HepG2 (cell line): ENCODE results near the gene OS9. TPM values are rescaled to one million over a fixed set of nuclear protein-coding genes. Genes with fewer than 3 reads are reported as not detected.
A peak's percentile ranks its signal among the peaks of the same experiment; 100 is the strongest.

Experiments used
- BRCA1 ChIP-seq: sonication (generic); formaldehyde crosslinking; IDR thresholded peaks from 2 replicates; pipeline ENCODE4 v1.4.0; 2020; ENCODE audit warnings: missing genetic modification reagents
- CEBPB ChIP-seq: IDR thresholded peaks from 2 replicates; pipeline ENCODE4 v1.6.1; 2011; ENCODE audit warnings: low read depth, low read length, improper control_type of control experiment, borderline replicate concordance
- HES4 ChIP-seq: sonication (generic); formaldehyde crosslinking; IDR thresholded peaks from 2 replicates; pipeline ENCODE4 v1.9.0; 2021; ENCODE audit warnings: mild to moderate bottlenecking, missing genetic modification reagents, borderline replicate concordance
- IKZF4 ChIP-seq: sonication (generic); formaldehyde crosslinking; IDR thresholded peaks from 2 replicates; pipeline ENCODE4 v1.5.1; 2020; ENCODE audit warnings: borderline replicate concordance, mild to moderate bottlenecking, low read depth, missing genetic modification reagents; ENCODE audit errors: not compliant biosample characterization
- MZF1 ChIP-seq: sonication (generic); formaldehyde crosslinking; IDR thresholded peaks from 2 replicates; pipeline ENCODE4 v1.8.1; 2023; ENCODE audit warnings: mild to moderate bottlenecking, missing genetic modification reagents, borderline replicate concordance
- NPAS2 ChIP-seq: sonication (generic); formaldehyde crosslinking; IDR thresholded peaks from 2 replicates; pipeline ENCODE4 v1.8.0; 2022; ENCODE audit warnings: mild to moderate bottlenecking, missing genetic modification reagents, borderline replicate concordance
- RBM39 ChIP-seq: fragments of 200-400 bp; formaldehyde crosslinking; IDR thresholded peaks from one replicate; pipeline ENCODE4 v1.6.1; 2018; ENCODE audit warnings: antibody characterized with exemption, mild to moderate bottlenecking, low read depth, low read length; ENCODE audit not compliant: poor library complexity, severe bottlenecking
- SCMH1 ChIP-seq: sonication (generic); formaldehyde crosslinking; IDR thresholded peaks from 2 replicates; pipeline ENCODE4 v1.9.0; 2021; ENCODE audit warnings: missing genetic modification reagents, mild to moderate bottlenecking, borderline replicate concordance
- ZFP36L1 ChIP-seq: sonication (generic); formaldehyde crosslinking; IDR thresholded peaks from 2 replicates; pipeline ENCODE4 v1.8.0; 2022; ENCODE audit warnings: mild to moderate bottlenecking, missing genetic modification reagents, moderate library complexity
- ZKSCAN1 ChIP-seq: fragments of 150-350 bp; IDR thresholded peaks from 2 replicates; pipeline ENCODE4 v1.6.1; 2014; ENCODE audit warnings: low read length
- ZNF451 ChIP-seq: sonication (generic); formaldehyde crosslinking; IDR thresholded peaks from 2 replicates; pipeline ENCODE4 v1.5.0; 2020; ENCODE audit warnings: mild to moderate bottlenecking, missing genetic modification reagents
- ZNF496 ChIP-seq: sonication (generic); formaldehyde crosslinking; IDR thresholded peaks from 2 replicates; pipeline ENCODE4 v1.8.1; 2023; ENCODE audit warnings: mild to moderate bottlenecking, moderate library complexity, missing genetic modification reagents; ENCODE audit not compliant: insufficient replicate concordance
- ZNF564 ChIP-seq: sonication (generic); formaldehyde crosslinking; IDR thresholded peaks from 2 replicates; pipeline ENCODE4 v1.8.1; 2023; ENCODE audit warnings: mild to moderate bottlenecking, missing genetic modification reagents
- ZNF766 ChIP-seq: sonication (generic); formaldehyde crosslinking; IDR thresholded peaks from 2 replicates; pipeline ENCODE4 v1.5.0; 2020; ENCODE audit warnings: missing genetic modification reagents, borderline replicate concordance
- ZNF782 ChIP-seq: sonication (generic); formaldehyde crosslinking; IDR thresholded peaks from 2 replicates; pipeline ENCODE4 v1.4.0; 2020; ENCODE audit warnings: missing genetic modification reagents, mild to moderate bottlenecking, borderline replicate concordance
- polyA plus RNA-seq, 8 experiments: library from polyadenylated mRNA; depleted of rRNA in 3 of 8; stranded (reverse) in 7 of 8; unstranded in 1 of 8; fragments of >200 nt; fragmentation: Illumina TruSeq in 4 of 8; extraction: Trizol in 4 of 8; gene quantifications; 2 replicates each; pipeline versions ENCODE4 v1.2.1 to v1.2.3, GENCODE V29; 2011 to 2016; ENCODE audit warnings: low read depth in 4 of 8, missing spikeins in 1 of 8, mixed read lengths in 1 of 8; ENCODE audit not compliant: insufficient read depth in 1 of 8
- total RNA-seq, 5 experiments: library from RNA; depleted of rRNA; stranded (reverse); fragments of >200 nt; fragmentation: Illumina TruSeq; extraction: Trizol; gene quantifications; 2 replicates each; pipeline ENCODE4 v1.2.3, GENCODE V29; 2016; ENCODE audit warnings: low read depth in 1 of 5
- TF ChIP-seq, protein P1 (sequence below): sonication (generic); formaldehyde crosslinking; IDR thresholded peaks from 2 replicates; pipeline ENCODE4 v1.9.0; 2021; ENCODE audit warnings: missing genetic modification reagents, mild to moderate bottlenecking, borderline replicate concordance
- TF ChIP-seq, protein P2 (sequence below): sonication (generic); formaldehyde crosslinking; IDR thresholded peaks from 2 replicates; pipeline ENCODE4 v1.5.1; 2020; ENCODE audit warnings: missing genetic modification reagents, mild to moderate bottlenecking, borderline replicate concordance
- TF ChIP-seq, protein P3 (sequence below): sonication (generic); formaldehyde crosslinking; conservative IDR thresholded peaks from 2 replicates; pipeline ENCODE4 v1.8.0; 2022; ENCODE audit warnings: missing genetic modification reagents
- TF ChIP-seq, protein P4 (sequence below): sonication (generic); formaldehyde crosslinking; IDR thresholded peaks from 2 replicates; pipeline ENCODE4 v1.5.0; 2020; ENCODE audit warnings: mild to moderate bottlenecking, missing genetic modification reagents

The OS9 gene
- total and polyA plus RNA-seq, 2 of the 13 experiments (the other 11 are each of a cell fraction or from before 2014, with no cell fraction given), result 156 to 206 TPM

DNA sequence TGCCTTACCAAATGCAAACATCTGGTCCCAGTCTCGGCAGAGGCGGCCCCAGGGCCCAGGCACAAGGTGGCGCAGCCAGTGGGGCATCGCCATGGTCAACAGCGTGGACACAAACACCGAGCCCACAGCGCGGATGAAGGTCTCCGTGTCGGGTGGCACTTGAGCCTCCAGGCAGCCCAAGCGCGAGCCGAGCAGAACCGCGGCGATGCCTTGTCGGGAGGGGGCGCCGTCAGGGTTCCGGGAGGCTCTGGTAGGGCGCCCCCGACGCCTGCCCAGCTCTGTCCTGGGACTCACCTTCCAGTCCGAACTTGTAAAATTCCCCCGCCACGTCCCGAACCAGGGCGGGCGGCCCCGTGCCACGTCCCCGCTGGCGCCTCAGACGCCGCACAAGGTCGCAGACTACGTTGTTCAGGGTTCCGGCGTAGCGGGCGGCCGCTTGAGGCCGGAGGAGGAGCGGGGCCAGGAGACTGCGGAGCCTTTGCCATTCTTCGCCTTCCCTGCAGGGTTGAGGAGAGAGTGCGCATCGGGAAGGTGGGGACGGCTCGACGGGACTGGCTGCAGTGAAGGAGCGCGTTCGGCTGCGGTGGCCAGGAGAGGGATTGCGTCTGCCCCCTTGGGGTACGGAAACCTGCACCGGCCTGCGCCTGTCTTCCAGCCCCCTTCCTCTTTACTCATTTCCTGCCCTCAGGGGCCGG, 71.2 kb downstream of the OS9 start (continued):
- TF ChIP-seq, protein P1, sequence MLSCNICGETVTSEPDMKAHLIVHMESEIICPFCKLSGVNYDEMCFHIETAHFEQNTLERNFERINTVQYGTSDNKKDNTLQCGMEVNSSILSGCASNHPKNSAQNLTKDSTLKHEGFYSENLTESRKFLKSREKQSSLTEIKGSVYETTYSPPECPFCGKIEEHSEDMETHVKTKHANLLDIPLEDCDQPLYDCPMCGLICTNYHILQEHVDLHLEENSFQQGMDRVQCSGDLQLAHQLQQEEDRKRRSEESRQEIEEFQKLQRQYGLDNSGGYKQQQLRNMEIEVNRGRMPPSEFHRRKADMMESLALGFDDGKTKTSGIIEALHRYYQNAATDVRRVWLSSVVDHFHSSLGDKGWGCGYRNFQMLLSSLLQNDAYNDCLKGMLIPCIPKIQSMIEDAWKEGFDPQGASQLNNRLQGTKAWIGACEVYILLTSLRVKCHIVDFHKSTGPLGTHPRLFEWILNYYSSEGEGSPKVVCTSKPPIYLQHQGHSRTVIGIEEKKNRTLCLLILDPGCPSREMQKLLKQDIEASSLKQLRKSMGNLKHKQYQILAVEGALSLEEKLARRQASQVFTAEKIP, result no peak
- TF ChIP-seq NPAS2 (CRISPR knock-in tag), result no peak
- no peak for TF ChIP-seq ZNF564
- no peak for TF ChIP-seq CEBPB
- 0 out of 2 replicates have a peak, but pooled peaks have one; percentile 27 for TF ChIP-seq MZF1 (CRISPR knock-in tag)
- TF ChIP-seq ZFP36L1 (CRISPR knock-in tag), result no peak
- TF ChIP-seq, protein P2, sequence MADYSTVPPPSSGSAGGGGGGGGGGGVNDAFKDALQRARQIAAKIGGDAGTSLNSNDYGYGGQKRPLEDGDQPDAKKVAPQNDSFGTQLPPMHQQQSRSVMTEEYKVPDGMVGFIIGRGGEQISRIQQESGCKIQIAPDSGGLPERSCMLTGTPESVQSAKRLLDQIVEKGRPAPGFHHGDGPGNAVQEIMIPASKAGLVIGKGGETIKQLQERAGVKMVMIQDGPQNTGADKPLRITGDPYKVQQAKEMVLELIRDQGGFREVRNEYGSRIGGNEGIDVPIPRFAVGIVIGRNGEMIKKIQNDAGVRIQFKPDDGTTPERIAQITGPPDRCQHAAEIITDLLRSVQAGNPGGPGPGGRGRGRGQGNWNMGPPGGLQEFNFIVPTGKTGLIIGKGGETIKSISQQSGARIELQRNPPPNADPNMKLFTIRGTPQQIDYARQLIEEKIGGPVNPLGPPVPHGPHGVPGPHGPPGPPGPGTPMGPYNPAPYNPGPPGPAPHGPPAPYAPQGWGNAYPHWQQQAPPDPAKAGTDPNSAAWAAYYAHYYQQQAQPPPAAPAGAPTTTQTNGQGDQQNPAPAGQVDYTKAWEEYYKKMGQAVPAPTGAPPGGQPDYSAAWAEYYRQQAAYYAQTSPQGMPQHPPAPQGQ, result no peak
- TF ChIP-seq, protein P3, sequence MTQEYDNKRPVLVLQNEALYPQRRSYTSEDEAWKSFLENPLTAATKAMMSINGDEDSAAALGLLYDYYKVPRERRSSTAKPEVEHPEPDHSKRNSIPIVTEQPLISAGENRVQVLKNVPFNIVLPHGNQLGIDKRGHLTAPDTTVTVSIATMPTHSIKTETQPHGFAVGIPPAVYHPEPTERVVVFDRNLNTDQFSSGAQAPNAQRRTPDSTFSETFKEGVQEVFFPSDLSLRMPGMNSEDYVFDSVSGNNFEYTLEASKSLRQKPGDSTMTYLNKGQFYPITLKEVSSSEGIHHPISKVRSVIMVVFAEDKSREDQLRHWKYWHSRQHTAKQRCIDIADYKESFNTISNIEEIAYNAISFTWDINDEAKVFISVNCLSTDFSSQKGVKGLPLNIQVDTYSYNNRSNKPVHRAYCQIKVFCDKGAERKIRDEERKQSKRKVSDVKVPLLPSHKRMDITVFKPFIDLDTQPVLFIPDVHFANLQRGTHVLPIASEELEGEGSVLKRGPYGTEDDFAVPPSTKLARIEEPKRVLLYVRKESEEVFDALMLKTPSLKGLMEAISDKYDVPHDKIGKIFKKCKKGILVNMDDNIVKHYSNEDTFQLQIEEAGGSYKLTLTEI, result no peak
- TF ChIP-seq ZNF766 (CRISPR knock-in tag), result no peak
- TF ChIP-seq, protein P4, sequence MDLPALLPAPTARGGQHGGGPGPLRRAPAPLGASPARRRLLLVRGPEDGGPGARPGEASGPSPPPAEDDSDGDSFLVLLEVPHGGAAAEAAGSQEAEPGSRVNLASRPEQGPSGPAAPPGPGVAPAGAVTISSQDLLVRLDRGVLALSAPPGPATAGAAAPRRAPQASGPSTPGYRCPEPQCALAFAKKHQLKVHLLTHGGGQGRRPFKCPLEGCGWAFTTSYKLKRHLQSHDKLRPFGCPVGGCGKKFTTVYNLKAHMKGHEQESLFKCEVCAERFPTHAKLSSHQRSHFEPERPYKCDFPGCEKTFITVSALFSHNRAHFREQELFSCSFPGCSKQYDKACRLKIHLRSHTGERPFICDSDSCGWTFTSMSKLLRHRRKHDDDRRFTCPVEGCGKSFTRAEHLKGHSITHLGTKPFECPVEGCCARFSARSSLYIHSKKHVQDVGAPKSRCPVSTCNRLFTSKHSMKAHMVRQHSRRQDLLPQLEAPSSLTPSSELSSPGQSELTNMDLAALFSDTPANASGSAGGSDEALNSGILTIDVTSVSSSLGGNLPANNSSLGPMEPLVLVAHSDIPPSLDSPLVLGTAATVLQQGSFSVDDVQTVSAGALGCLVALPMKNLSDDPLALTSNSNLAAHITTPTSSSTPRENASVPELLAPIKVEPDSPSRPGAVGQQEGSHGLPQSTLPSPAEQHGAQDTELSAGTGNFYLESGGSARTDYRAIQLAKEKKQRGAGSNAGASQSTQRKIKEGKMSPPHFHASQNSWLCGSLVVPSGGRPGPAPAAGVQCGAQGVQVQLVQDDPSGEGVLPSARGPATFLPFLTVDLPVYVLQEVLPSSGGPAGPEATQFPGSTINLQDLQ (CRISPR knock-in tag), result no peak
- no peak for TF ChIP-seq RBM39
- TF ChIP-seq ZKSCAN1, result no peak
- TF ChIP-seq ZNF782, result no peak
- TF ChIP-seq HES4 (CRISPR knock-in tag), result no peak; the same call in 1 of the 2 replicates
- TF ChIP-seq ZNF451 (CRISPR knock-in tag), result no peak
- no peak for TF ChIP-seq ZNF496 (CRISPR knock-in tag)
- no peak for TF ChIP-seq BRCA1 (CRISPR knock-in tag)
- TF ChIP-seq IKZF4 (CRISPR knock-in tag), result no peak
- TF ChIP-seq SCMH1 (CRISPR knock-in tag), result no peak
